NCI-H460 (cell line): ENCODE results near the gene C1orf50. TPM values are rescaled to one million over a fixed set of nuclear protein-coding genes. Genes with fewer than 3 reads are reported as not detected.
"Not testable (repeated sequence)": the region's sequence is repeated elsewhere in the genome, so short reads cannot be mapped to it uniquely, and the experiment has no call there.

Experiments used
- DNase-seq: peaks from one replicate; pipeline ENCODE4 v3.0.0-alpha.2; 2016; ENCODE audit warnings: low read depth; ENCODE audit errors: extremely low read depth
- polyA plus RNA-seq: library from polyadenylated mRNA; depleted of rRNA; stranded (reverse); fragments of >200 nt; gene quantifications from 2 replicates; pipeline ENCODE4 v1.2.3, GENCODE V29; 2014; cell fraction: nucleus; rRNA removed
- total RNA-seq: library from RNA; depleted of rRNA; stranded (reverse); fragments of >200 nt; shearing (Covaris generic); gene quantifications from 2 replicates; pipeline ENCODE4 v1.2.3, GENCODE V29; 2014; rRNA removed

The C1orf50 gene
- 1.2 and 4.1 TPM in 2 replicates for total RNA-seq
- polyA plus RNA-seq: 1.4 and 2.9 TPM in 2 replicates

- DNase-seq: peak; percentile 96
Measured at GRCh38 chr1:42766741-42767509, at the start of gene C1orf50, which contains the start of gene P3H1. TSS of gene C1orf50 (plus strand) at chr1:42767249. CDS start at chr1:42767312, 63 bp downstream. TSS of gene P3H1 (minus strand) at chr1:42767028. CDS start at chr1:42766971, 57 bp downstream.

- no peak for DNase-seq
Measured at GRCh38 chr1:42720868-42721267, 46.2 kb upstream of the C1orf50 start.

DNA sequence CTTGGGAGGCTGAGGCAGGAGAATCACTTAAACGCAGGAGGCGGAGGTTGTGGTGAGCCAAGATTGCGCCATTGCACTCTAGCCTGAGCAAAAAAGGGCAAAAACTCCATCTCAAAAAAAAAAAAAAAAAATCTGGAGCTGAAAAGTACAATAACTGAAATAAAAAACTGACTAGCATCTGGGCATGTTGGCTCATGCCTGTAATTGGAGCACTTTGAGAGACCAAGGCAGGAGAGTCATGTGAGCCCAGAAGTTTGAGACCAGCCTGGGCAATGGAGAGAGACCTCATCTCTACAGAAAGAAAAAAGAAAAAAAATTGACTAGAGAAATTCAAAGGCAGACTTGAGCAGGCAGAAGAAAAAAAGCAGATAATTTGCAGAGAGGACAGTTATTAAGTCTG lies 45.1 kb upstream of the C1orf50 start:
- no peak for DNase-seq

DNA sequence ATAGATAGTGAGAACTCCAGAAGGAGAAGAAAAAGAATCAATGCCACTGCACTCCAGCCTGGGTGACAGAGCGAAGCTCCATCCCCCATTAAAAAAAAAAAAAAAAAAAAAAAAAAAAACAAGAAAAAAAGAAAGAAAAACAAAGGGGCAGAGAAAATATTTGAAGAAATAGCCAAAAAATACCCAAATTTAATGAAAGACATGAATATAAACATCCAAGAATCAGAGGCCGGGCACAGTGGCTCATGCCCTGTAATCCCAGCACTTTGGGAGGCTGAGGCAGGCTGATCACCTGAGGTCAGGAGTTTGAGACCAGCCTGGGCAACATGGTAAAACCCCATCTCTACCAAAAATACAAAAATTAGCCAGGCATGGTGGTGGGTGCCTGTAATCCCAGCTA lies 44.6 kb upstream of the C1orf50 start:
- DNase-seq: not testable (repeated sequence)

- DNase-seq: no peak
Measured at GRCh38 chr1:42723511-42723910, 43.5 kb upstream of the C1orf50 start.

GRCh38 chr1:42725820-42726219 lies 41.2 kb upstream of the C1orf50 start:
- not testable (repeated sequence) for DNase-seq

- DNase-seq: no peak
Measured at GRCh38 chr1:42730002-42730401, 37.0 kb upstream of the C1orf50 start.

GRCh38 chr1:42730988-42731387 lies 36.1 kb upstream of the C1orf50 start:
- peak; percentile 6 for DNase-seq

DNA sequence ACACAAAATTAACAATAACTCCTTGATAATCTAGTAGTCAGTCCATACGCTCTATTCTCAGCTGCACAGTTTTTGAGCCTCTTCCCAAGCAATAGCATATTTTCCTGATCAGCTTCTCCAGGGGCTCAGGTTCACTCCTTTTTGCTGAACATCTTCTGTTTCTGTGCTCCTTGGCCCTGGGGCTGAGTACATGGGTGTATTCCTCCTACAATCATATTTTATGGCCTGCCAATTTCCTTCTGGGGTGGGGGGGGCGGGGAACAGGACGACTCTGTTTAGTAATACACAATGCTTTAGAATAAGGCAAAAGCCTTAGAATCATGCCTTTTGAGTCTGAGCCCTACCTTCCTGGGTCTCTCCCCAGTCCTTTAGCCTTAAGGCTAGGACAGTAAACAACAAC lies 35.5 kb upstream of the C1orf50 start:
- DNase-seq: no peak

DNA sequence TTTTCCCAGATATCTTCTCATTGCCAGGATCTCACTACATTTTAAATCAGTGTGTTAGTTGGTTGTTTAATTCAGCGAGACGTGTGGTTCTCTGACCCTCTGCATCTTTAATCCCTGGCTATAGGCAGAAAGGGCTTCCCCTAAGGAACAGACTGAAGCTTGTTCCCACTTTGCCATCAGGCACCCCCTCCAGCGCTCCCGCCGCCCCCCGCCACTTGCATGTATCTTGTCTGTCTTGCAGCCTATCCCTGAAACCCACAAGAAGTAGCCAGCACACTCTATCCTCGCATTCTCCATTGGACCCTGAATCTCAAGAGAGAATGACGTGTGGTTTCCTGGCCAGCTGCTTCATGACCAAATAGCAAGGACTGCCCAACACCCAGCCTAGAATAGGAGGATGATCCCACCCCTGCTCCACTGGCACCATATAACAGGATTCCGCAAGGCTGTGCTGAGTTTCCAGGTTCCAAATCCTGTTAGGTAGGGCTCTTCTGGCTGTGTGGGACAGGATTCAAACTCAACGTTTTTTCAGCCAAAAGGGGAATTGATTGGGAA lies 34.8 kb upstream of the C1orf50 start:
- DNase-seq: no peak

GRCh38 chr1:42733415-42734200 lies 33.4 kb upstream of the C1orf50 start:
- no peak for DNase-seq

- DNase-seq: no peak
Measured at GRCh38 chr1:42734201-42735035, 32.6 kb upstream of the C1orf50 start.

DNA sequence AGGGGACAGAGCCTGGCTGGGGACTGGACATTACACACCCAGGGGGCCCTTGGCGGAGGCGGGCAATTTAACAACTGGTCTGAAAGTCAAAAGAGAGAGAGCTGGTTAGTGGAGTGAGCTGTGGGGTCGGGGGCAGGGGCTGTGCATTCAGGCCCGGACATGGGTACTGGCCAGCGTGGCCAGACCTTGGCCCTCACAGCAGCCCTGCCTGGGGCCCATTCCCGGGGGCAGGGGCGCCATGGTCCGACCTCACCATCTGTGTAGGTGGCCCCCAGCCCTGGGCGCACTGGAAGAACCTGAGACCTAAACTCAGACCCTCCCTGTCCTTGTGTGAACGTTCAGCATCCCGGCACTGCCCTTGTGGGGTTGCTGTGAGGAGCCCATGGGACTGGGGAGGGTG lies 32.0 kb upstream of the C1orf50 start:
- no peak for DNase-seq

DNA sequence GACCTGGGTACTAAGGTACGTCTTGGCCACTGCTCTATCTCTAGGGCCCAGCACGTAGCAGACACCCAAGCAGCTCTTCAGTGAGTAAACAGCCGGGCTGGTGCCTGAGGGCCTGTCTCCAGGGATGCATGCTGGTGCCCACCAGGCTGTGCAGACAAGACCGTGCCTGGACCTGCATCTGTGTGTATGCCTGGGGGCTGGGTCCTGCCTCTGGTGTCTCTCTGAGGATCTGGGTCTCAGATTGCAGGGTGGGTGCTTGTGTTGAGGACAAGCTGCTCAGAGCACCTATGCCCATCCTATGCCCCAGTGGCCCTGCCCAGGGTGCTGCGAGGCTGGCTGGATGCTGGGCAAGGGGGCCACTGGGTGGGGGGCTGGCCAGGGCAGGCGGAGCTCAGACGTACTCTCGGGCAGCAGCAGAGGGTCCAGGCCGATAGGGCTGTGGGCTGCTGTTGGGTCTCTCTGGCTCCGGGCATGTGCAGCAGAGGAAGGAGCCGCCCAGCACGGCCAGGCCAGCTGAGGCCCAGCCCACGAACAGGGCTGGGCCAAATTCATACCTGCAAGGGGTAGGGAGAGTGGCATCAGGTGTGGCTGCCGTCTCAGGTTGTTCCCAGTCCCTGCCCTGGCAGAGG lies 31.5 kb upstream of the C1orf50 start:
- no peak for DNase-seq

DNA sequence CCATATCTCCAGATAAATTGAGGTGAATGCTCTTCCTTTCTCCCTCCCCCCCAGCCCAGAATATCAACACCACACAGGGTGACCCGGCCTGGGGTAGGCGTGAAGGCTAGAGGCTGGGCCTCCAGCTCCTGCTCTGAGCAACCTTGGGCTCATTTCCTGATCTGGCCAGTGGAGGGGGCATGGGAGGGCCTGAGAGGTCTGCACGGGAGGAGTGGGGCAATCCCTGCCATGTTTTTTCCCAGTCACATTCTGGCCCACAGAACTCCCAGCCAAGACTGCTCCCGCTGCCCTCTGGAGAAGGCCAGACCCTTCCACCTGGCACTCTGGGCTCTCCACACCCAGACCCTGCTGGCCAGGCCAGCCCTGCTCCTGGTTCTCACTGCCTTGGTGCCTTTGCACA lies 30.9 kb upstream of the C1orf50 start:
- DNase-seq: peak; percentile 30

- no peak for DNase-seq
Measured at GRCh38 chr1:42736571-42737200, 30.4 kb upstream of the C1orf50 start.

DNA sequence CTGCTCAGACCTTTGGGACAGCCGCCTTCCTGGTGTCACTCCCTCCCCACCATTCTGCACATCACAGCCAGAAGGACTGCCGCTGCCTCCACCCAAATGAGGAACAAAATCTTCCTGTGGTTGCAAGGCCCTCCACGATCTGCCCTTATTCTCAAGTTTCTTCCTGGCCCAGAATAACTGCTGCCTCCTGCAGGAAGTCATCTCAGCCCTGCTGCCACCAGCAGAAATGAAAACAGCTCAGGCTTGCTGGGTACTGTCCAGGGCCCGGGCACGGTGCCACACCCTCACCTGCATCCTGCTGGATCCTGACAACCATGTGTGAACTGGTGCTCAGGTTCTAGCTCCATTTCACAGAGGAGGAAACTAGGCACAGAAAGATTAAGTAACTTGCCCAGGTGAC lies 29.8 kb upstream of the C1orf50 start:
- no peak for DNase-seq

GRCh38 chr1:42737986-42738677 lies 28.9 kb upstream of the C1orf50 start:
- DNase-seq: no peak

- DNase-seq: no peak
Measured at GRCh38 chr1:42738678-42739226, 28.3 kb upstream of the C1orf50 start.
